WTC11 (cell line): ENCODE results near the gene ITGA2B. TPM values are rescaled to one million over a fixed set of nuclear protein-coding genes. Genes with fewer than 3 reads are reported as not detected.

Experiments used
- ATAC-seq: fragments of 200-7000 bp; cut with Tn5 transposase; 2 replicates; pipeline ENCODE4 v1.10.0; 2021; ENCODE audit warnings: mild to moderate bottlenecking, moderate library complexity
- Bru-seq: library from RNA; stranded (reverse); fragments of 400-500 nt; gene quantifications from one replicate; lab custom pipeline; 2021; lab: Mats Ljungman, UMichigan
- CTCF ChIA-PET: fragments of 300-600 bp; sonication (Branson Sonifier 250); formaldehyde crosslinking; loops from one replicate; lab custom pipeline; 2021; ENCODE audit warnings: antibody characterized with exemption; lab: Charles Lee
- POLR2A ChIA-PET: fragments of 350-600 bp; sonication (Branson Sonifier 250); formaldehyde crosslinking; loops from one replicate; lab custom pipeline; 2021; ENCODE audit warnings: antibody characterized with exemption; lab: Charles Lee
- DNase-seq: peaks from one replicate; pipeline ENCODE4 v3.0.0; 2021; ENCODE audit warnings: low spot score
- H3K27ac Mint-ChIP-seq: 2 replicates; pipeline ENCODE4 v1.8.0; 2021; ENCODE audit warnings: mixed read lengths
- H3K27me3 Mint-ChIP-seq: 2 replicates; pipeline ENCODE4 v1.8.0; 2021; ENCODE audit warnings: low read depth, mild to moderate bottlenecking, moderate library complexity, mixed read lengths
- H3K36me3 Mint-ChIP-seq: 2 replicates; pipeline ENCODE4 v1.8.0; 2021; ENCODE audit warnings: mixed read lengths
- H3K4me1 Mint-ChIP-seq: 2 replicates; pipeline ENCODE4 v1.8.0; 2022; ENCODE audit warnings: mixed read lengths
- H3K4me3 Mint-ChIP-seq: 2 replicates; pipeline ENCODE4 v1.8.0; 2021; ENCODE audit warnings: mild to moderate bottlenecking, moderate library complexity, mixed read lengths
- H3K9me3 Mint-ChIP-seq: 2 replicates; pipeline ENCODE4 v1.8.0; 2021; ENCODE audit warnings: mixed read lengths
- GTF2I ChIP-seq: fragments of 250-450 bp; sonication (Bioruptor Pico); conservative IDR thresholded peaks from 2 replicates; pipeline ENCODE4 v1.4.0; 2021; ENCODE audit warnings: mild to moderate bottlenecking
- JUN ChIP-seq: sonication (generic); formaldehyde crosslinking; IDR thresholded peaks from 2 replicates; pipeline ENCODE4 v1.8.0; 2023; ENCODE audit warnings: mild to moderate bottlenecking, missing genetic modification reagents
- KAT7 ChIP-seq: sonication (generic); formaldehyde crosslinking; IDR thresholded peaks from 2 replicates; pipeline ENCODE4 v1.8.1; 2023; ENCODE audit warnings: missing genetic modification reagents, mild to moderate bottlenecking, borderline replicate concordance
- OVOL2 ChIP-seq: fragments of 250-450 bp; sonication (Bioruptor Pico); IDR thresholded peaks from 2 replicates; pipeline ENCODE4 v1.9.0; 2021; ENCODE audit warnings: mild to moderate bottlenecking, borderline replicate concordance
- TCF7 ChIP-seq: sonication (generic); formaldehyde crosslinking; IDR thresholded peaks from 2 replicates; pipeline ENCODE4 v1.8.0; 2022; ENCODE audit warnings: mild to moderate bottlenecking, low read depth, missing genetic modification reagents, moderate library complexity
- TEAD1 ChIP-seq: sonication (generic); formaldehyde crosslinking; IDR thresholded peaks from 2 replicates; pipeline ENCODE4 v1.8.0; 2022; ENCODE audit warnings: mild to moderate bottlenecking, missing genetic modification reagents
- ZBTB21 ChIP-seq: sonication (generic); formaldehyde crosslinking; IDR thresholded peaks from 2 replicates; pipeline ENCODE4 v1.8.1; 2023; ENCODE audit warnings: mild to moderate bottlenecking, missing genetic modification reagents, borderline replicate concordance
- long read RNA-seq, 3 experiments: library from RNA in 1 of 3; library from capped mRNA in 1 of 3; library from polyadenylated mRNA in 1 of 3; unstranded in 2 of 3; stranded (forward) in 1 of 3; transcript quantifications; one replicate each; pipeline ENCODE4 v2.0.0, GENCODE V29; 2021
- total RNA-seq: library from RNA; stranded (reverse); gene quantifications from 3 replicates; pipeline ENCODE4 v1.2.3, GENCODE V29; 2021
- TF ChIP-seq, protein P1 (sequence below): fragments of 250-450 bp; sonication (Bioruptor Pico); IDR thresholded peaks from 2 replicates; pipeline ENCODE4 v1.9.0; 2021; ENCODE audit warnings: moderate library complexity, mild to moderate bottlenecking, inconsistent platforms, borderline replicate concordance
- TF ChIP-seq, protein P2 (sequence below): sonication (generic); formaldehyde crosslinking; IDR thresholded peaks from 2 replicates; pipeline ENCODE4 v1.8.0; 2022; ENCODE audit warnings: mild to moderate bottlenecking, missing genetic modification reagents
- TF ChIP-seq, protein P3 (sequence below): sonication (generic); formaldehyde crosslinking; IDR thresholded peaks from 2 replicates; pipeline ENCODE4 v1.8.1; 2023; ENCODE audit warnings: mild to moderate bottlenecking, missing genetic modification reagents, moderate library complexity
- TF ChIP-seq, protein P4 (sequence below): sonication (generic); formaldehyde crosslinking; IDR thresholded peaks from 2 replicates; pipeline ENCODE4 v1.8.0; 2022; ENCODE audit warnings: missing genetic modification reagents

ITGA2B gene
- 21.5 to 30.3 TPM (median 28.5 TPM) in 3 replicates for total RNA-seq
- Bru-seq, nascent RNA: percentile 45 among the genes with signal in this experiment
- long read RNA-seq, experiment 1, partial matches to known transcripts: 11 of 36 reads
- long read RNA-seq, experiment 1, other reads (novel, unspliced or antisense): 25 of 36 reads
- long read RNA-seq, experiment 2, partial matches to known transcripts: 7 of 14 reads
- long read RNA-seq, experiment 2, other reads (novel, unspliced or antisense): 6 of 14 reads
- long read RNA-seq, experiment 3, partial matches to known transcripts: 1 of 3 reads
- long read RNA-seq, experiment 3, other reads (novel, unspliced or antisense): 2 of 3 reads

DNA sequence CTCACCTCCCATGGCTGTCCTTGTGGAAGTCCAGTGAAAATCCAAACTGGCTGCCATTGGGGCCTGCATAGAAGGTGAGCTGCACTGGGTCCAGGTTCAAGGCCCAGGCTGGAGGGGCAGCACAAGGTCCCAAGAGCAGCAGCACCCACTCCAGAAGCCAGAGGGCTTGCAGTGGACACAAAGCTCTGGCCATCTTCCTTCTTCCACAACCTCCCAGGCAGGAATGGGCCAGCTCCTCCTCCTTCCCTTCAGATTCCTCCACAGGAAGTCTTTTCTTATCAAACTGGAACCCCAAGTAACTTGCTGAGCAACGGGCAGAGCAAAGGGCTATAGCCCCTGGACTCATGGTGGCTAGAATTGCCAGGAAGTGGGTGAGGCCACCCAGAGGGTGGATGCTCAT, at the start of gene ITGA2B:
Gene ITGA2B, minus strand, starts transcription at position 369 of the 400 bp plus-strand sequence. Its CDS starts 176 bp downstream, at position 193.
- POLR2A ChIA-PET: no interaction called here

DNA sequence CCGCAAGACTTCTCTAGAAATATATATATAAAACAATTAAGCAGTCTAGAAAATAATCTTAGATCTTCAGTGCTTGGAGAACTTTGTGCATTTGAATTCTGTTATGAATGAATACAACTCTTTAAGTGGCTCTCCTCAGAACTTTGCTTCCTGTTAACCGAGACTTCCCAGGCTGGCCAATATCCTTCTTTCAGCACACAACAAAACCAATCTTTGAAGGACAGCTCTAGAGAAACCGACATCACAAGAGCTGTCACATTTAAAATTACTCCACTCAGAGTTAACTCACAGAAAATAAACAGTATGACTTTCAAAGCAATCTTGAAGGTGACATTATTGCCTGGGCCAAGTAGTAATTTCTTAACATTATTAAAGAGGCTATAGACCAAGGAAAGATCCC, 49.7 kb upstream of the ITGA2B start:
- ATAC-seq (no peak), DNase-seq (no peak)
- Mint-ChIP-seq H3K27ac (peak overlapping the region; percentile 88), H3K9me3 (no peaks in the 10 kb centered on the region), H3K36me3 (peaks cover 9% of the 10 kb centered on the region), H3K4me3 (no peak overlapping the region), H3K27me3 (no peaks in the 10 kb centered on the region), H3K4me1 (peaks cover 16% of the 10 kb centered on the region)
- TF ChIP-seq, protein P1, sequence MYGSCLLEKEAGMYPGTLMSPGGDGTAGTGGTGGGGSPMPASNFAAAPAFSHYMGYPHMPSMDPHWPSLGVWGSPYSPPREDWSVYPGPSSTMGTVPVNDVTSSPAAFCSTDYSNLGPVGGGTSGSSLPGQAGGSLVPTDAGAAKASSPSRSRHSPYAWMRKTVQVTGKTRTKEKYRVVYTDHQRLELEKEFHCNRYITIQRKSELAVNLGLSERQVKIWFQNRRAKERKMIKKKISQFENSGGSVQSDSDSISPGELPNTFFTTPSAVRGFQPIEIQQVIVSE: no peak
- TF ChIP-seq, protein P2, sequence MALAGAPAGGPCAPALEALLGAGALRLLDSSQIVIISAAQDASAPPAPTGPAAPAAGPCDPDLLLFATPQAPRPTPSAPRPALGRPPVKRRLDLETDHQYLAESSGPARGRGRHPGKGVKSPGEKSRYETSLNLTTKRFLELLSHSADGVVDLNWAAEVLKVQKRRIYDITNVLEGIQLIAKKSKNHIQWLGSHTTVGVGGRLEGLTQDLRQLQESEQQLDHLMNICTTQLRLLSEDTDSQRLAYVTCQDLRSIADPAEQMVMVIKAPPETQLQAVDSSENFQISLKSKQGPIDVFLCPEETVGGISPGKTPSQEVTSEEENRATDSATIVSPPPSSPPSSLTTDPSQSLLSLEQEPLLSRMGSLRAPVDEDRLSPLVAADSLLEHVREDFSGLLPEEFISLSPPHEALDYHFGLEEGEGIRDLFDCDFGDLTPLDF (CRISPR knock-in tag): no peak
- TF ChIP-seq, protein P3, sequence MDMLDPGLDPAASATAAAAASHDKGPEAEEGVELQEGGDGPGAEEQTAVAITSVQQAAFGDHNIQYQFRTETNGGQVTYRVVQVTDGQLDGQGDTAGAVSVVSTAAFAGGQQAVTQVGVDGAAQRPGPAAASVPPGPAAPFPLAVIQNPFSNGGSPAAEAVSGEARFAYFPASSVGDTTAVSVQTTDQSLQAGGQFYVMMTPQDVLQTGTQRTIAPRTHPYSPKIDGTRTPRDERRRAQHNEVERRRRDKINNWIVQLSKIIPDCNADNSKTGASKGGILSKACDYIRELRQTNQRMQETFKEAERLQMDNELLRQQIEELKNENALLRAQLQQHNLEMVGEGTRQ (CRISPR knock-in tag): no peak
- no peak for TF ChIP-seq TEAD1 (CRISPR knock-in tag)
- POLR2A ChIA-PET: no interaction called here
- CTCF ChIA-PET: interaction anchor here (1.4 kb wide), 1 partner anchor 73 kb away, joined by 3 read pairs; no protein-coding TSS in a partner anchor

More for the DNA sequence above, at the start of gene ITGA2B:
- peaks cover 32% of the 10 kb centered on the region for H3K27me3 Mint-ChIP-seq
- ATAC-seq: no peak
- peaks cover 23% of the 10 kb centered on the region for H3K4me1 Mint-ChIP-seq
- H3K27ac Mint-ChIP-seq: no peak within 1 kb of the TSS
- no peaks in the 10 kb centered on the region for H3K36me3 Mint-ChIP-seq
- H3K9me3 Mint-ChIP-seq: no peaks in the 10 kb centered on the region
- DNase-seq: no peak
- TF ChIP-seq OVOL2: no peak
- H3K4me3 Mint-ChIP-seq: no peak within 1 kb of the TSS
- CTCF ChIA-PET: interaction anchor here (0.5 to 2.0 kb wide), 4 partner anchors 11 to 134 kb away, joined by 3 to 8 read pairs (median 6); no protein-coding TSS in a partner anchor

DNA sequence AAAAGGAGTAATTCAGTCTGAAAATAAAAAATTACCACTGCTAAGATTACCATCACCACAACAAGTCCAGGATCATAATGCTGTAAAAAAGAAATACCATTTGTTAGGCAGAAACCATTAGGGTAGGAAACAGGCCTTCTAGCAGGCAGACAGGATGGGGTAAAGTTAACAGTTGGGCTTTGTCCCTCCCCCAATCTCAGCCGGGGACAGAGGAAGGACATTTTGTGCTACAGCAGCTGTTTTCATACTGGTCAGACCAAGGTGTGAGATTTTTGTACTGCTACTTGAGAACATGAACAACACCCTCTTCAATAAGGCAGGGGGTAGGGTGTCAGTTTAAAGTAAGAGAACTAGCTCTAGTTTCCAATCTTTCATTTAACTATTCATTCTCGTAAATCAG, 49.2 kb upstream of the ITGA2B start:
- Mint-ChIP-seq H3K27ac (peak overlapping the region; percentile 8; the same call in 1 of the 2 replicates), H3K4me3 (no peak overlapping the region), H3K36me3 (peaks cover 12% of the 10 kb centered on the region), H3K27me3 (no peaks in the 10 kb centered on the region), H3K4me1 (peaks cover 14% of the 10 kb centered on the region)
- ATAC-seq (0 out of 2 replicates have a peak, but pooled peaks have one; percentile 28), DNase-seq (no peak)
- no peak for TF ChIP-seq KAT7 (CRISPR knock-in tag)
- no peak for TF ChIP-seq JUN (CRISPR knock-in tag)
- TF ChIP-seq ZBTB21 (CRISPR knock-in tag): no peak
- TF ChIP-seq, protein P1: no peak
- TF ChIP-seq, protein P4, sequence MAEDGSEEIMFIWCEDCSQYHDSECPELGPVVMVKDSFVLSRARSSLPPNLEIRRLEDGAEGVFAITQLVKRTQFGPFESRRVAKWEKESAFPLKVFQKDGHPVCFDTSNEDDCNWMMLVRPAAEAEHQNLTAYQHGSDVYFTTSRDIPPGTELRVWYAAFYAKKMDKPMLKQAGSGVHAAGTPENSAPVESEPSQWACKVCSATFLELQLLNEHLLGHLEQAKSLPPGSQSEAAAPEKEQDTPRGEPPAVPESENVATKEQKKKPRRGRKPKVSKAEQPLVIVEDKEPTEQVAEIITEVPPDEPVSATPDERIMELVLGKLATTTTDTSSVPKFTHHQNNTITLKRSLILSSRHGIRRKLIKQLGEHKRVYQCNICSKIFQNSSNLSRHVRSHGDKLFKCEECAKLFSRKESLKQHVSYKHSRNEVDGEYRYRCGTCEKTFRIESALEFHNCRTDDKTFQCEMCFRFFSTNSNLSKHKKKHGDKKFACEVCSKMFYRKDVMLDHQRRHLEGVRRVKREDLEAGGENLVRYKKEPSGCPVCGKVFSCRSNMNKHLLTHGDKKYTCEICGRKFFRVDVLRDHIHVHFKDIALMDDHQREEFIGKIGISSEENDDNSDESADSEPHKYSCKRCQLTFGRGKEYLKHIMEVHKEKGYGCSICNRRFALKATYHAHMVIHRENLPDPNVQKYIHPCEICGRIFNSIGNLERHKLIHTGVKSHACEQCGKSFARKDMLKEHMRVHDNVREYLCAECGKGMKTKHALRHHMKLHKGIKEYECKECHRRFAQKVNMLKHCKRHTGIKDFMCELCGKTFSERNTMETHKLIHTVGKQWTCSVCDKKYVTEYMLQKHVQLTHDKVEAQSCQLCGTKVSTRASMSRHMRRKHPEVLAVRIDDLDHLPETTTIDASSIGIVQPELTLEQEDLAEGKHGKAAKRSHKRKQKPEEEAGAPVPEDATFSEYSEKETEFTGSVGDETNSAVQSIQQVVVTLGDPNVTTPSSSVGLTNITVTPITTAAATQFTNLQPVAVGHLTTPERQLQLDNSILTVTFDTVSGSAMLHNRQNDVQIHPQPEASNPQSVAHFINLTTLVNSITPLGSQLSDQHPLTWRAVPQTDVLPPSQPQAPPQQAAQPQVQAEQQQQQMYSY (CRISPR knock-in tag): no peak
- TF ChIP-seq GTF2I (CRISPR knock-in tag): no peak
- TF ChIP-seq TCF7: no peak
- TF ChIP-seq, protein P3 (CRISPR knock-in tag): no peak
- TF ChIP-seq, all 79 proteins: peak for 0
- ChIA-PET CTCF (interaction anchor here (0.8 to 1.4 kb wide), 2 partner anchors 73 to 85 kb away, joined by 3 to 4 read pairs; no protein-coding TSS in a partner anchor), POLR2A (no interaction called here)
- H3K9me3 Mint-ChIP-seq: no peaks in the 10 kb centered on the region
